IPS-18c (cell line): ENCODE results near the gene PLEKHO2.

Experiments
- H3K4me3 ChIP-seq: 2 replicates; pipeline ENCODE4 v1.7.0; 2013; ENCODE audit warnings: low read depth, mild to moderate bottlenecking, low read length, moderate library complexity; ENCODE audit not compliant: insufficient read depth
- H3K9me3 ChIP-seq: one replicate; pipeline ENCODE4 v1.6.1; 2013; ENCODE audit warnings: mild to moderate bottlenecking, low read length, moderate library complexity; ENCODE audit not compliant: control insufficient read depth, insufficient read depth

PLEKHO2 gene

DNA sequence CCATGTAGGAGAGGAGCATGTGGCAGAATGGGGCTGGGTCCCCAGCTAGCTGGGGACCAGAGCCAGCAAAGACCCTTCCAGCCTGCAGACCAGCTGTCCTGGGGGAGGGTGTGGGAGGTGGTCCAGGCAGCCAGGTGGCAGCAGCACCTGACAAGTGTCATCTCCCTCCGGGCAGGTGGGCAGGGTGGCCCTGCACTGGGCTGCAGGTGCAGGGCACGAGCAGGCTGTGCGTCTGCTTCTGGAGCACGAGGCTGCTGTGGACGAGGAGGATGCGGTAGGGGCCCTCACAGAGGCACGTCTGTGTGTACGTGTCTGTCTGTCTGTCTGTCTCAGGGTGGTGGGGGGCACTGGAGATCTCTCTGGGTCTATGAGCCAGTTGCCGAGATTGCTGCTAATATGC, 75.5 kb downstream of the PLEKHO2 start:
- no peaks in the 10 kb centered on the region for H3K9me3 ChIP-seq

More for the DNA sequence above, 75.5 kb downstream of the PLEKHO2 start:
- no peak overlapping the region for H3K4me3 ChIP-seq
